Testis (tissue), 3 donors: ENCODE measurements around the gene CEACAM18. TPM values are rescaled to one million over a fixed set of nuclear protein-coding genes. Genes with fewer than 3 reads are reported as not detected.
"Not testable (repeated sequence)": the region's sequence is repeated elsewhere in the genome, so short reads cannot be mapped to it uniquely, and the experiment has no call there.

ENCODE experiments used
- DNase-seq: peaks from one replicate; pipeline ENCODE4 v3.0.0-alpha.2; 2019
- H3K27ac ChIP-seq, 2 donors: fragments of 200-600 bp; sonication (generic); one replicate each; pipeline ENCODE4 v1.5.1; 2019
- H3K27me3 ChIP-seq: fragments of 200-600 bp; sonication (generic); one replicate; pipeline ENCODE4 v1.5.1; 2019
- H3K36me3 ChIP-seq: fragments of 200-600 bp; sonication (generic); one replicate; pipeline ENCODE4 v1.5.1; 2017; ENCODE audit warnings: low read depth; ENCODE audit errors: missing control alignments
- H3K4me1 ChIP-seq: fragments of 200-600 bp; sonication (generic); one replicate; pipeline ENCODE4 v1.5.1; 2019
- H3K4me3 ChIP-seq, 2 donors: fragments of 200-600 bp; sonication (generic); one replicate each; pipeline ENCODE4 v1.5.1; 2017 to 2019
- H3K9me3 ChIP-seq: fragments of 200-600 bp; sonication (generic); one replicate; pipeline ENCODE4 v1.5.1; 2017
- POLR2A ChIP-seq: fragments of 450-650 bp; IDR thresholded peaks from one replicate; pipeline ENCODE4 v1.6.1; 2017; ENCODE audit warnings: antibody characterized with exemption, mild to moderate bottlenecking, moderate library complexity
- WGBS, 2 donors: methylation state at CpG; one replicate each; pipeline ENCODE4 v1.1.5; 2018; 5-methylcytosine and 5-hydroxymethylcytosine counted together
- intact Hi-C: fragments of 100-400 bp; cut with DNase I; formaldehyde crosslinking; loops from one replicate; pipeline ENCODE4 v1.15.1; 2023; ENCODE audit warnings: low total_unique reads
- polyA plus RNA-seq: library from polyadenylated mRNA; stranded (reverse); fragments of 350-450 nt; fragmentation: Illumina TruSeq; extraction: RNeasy Lipid Tissue Mini Kit (QIAGEN cat#74804); gene quantifications from one replicate; pipeline ENCODE4 v1.2.3, GENCODE V29; 2014; ENCODE audit warnings: low read depth, low replicate concordance; ENCODE audit not compliant: insufficient read depth
- total RNA-seq, 2 donors: library from RNA; depleted of rRNA; stranded (reverse); fragments of >200 nt; gene quantifications; one replicate each; pipeline ENCODE4 v1.2.3, GENCODE V29; 2016
- TF ChIP-seq, protein P1 (sequence below), 3 experiments: fragments of 450-650 bp in 2 of 3; fragments of 200-600 bp in 1 of 3; sonication (generic) in 1 of 3; IDR thresholded peaks; one replicate each; pipeline ENCODE4 v1.5.1; 2016 to 2019; ENCODE audit warnings: antibody characterized with exemption in 3 of 3, mild to moderate bottlenecking in 2 of 3, moderate library complexity in 1 of 3

Gene CEACAM18
- total and polyA plus RNA-seq, 3 donors from 2014 or later = not detected

DNA sequence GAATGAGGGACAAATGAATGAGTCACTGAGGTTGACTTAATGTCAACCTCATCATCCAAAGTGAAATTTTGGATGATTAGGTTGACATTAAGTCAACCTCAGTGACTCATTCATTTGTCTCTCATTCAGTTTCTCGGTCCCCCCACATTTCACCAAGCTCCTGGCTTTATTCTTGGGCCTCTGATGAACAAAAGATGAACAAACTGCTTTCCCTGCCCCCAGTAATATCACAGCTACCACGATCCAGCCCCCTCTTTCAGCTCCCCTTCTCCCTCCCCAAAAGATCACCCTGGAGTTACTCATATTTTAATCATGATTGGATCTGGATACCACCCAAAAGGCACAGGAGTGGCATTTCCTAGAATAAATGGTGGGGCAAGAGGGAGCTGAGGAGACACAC lies 10.8 kb downstream of the CEACAM18 start:
- 70 to 71% methylated on average over 2 of the region's 2 CpGs for whole genome bisulfite sequencing, 2 donors
- Histone ChIP-seq H3K27me3 (no peaks in the 10 kb centered on the region), H3K36me3 (no peaks in the 10 kb centered on the region), H3K4me1 (no peaks in the 10 kb centered on the region), H3K4me3 (no peak overlapping the region), H3K27ac (no peak overlapping the region), H3K9me3 (no peaks in the 10 kb centered on the region)
- no peak for TF ChIP-seq POLR2A
- TF ChIP-seq, protein P1, sequence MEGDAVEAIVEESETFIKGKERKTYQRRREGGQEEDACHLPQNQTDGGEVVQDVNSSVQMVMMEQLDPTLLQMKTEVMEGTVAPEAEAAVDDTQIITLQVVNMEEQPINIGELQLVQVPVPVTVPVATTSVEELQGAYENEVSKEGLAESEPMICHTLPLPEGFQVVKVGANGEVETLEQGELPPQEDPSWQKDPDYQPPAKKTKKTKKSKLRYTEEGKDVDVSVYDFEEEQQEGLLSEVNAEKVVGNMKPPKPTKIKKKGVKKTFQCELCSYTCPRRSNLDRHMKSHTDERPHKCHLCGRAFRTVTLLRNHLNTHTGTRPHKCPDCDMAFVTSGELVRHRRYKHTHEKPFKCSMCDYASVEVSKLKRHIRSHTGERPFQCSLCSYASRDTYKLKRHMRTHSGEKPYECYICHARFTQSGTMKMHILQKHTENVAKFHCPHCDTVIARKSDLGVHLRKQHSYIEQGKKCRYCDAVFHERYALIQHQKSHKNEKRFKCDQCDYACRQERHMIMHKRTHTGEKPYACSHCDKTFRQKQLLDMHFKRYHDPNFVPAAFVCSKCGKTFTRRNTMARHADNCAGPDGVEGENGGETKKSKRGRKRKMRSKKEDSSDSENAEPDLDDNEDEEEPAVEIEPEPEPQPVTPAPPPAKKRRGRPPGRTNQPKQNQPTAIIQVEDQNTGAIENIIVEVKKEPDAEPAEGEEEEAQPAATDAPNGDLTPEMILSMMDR (IDR thresholded peaks at IDR 0.05) = no peak
- no peak for DNase-seq
- intact Hi-C loops = no loop called here

DNA sequence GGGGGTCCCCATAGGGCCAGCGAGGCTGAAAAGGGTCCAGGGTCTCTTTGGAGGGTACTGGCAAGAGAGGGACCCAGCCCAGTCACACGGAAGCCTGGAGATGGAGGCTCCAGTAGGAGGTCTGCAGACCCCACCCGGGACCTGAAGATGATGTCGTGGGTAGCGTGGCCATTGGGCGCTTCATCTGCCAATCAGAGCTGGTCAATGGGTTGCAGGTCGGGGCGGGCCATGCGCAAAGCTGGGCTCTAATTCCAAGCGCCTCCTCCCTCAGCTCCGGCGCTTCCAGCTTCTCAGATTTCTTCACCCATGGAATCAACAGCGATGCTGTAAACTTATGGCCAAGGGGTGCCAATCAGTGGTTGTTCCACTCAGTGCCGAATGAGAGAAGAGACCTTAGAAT lies 12.3 kb downstream of the CEACAM18 start:
- TF ChIP-seq, protein P1 (IDR thresholded peaks at IDR 0.05) = no peak
- no peak for TF ChIP-seq POLR2A
- intact Hi-C loops = no loop called here
- WGBS, 2 donors = 32% methylated on average over 14 of the region's 14 CpGs
- no peak overlapping the region for H3K4me3 ChIP-seq
- H3K27me3 ChIP-seq = no peaks in the 10 kb centered on the region
- no peaks in the 10 kb centered on the region for H3K36me3 ChIP-seq
- no peaks in the 10 kb centered on the region for H3K4me1 ChIP-seq
- no peaks in the 10 kb centered on the region for H3K9me3 ChIP-seq
- H3K27ac ChIP-seq = no peak overlapping the region
- peak; percentile 78 for DNase-seq

DNA sequence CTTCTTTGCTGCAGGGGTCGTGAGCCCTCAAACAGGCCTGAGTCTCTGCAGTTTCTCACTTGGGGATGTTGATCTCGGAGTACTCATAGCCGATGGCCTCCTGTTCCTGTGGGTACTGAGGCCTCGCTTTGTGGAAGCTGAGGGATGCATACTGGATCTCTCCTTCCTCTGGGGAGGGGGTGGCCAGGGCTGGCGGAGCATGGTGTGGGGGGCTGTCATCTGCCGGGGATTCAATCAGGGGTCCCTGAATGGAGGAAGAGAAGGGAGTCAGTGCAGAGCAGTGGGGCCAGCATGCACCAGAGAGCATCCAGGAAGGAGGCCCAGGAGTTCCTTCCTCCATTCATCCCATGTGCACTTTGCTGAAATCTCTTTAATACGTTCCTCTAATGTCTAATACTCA lies 13.2 kb downstream of the CEACAM18 start:
- DNase-seq = no peak
- TF ChIP-seq POLR2A = no peak
- TF ChIP-seq, protein P1 (IDR thresholded peaks at IDR 0.05) = no peak
- Histone ChIP-seq H3K27ac (no peak overlapping the region), H3K36me3 (no peaks in the 10 kb centered on the region), H3K9me3 (no peaks in the 10 kb centered on the region), H3K4me1 (no peaks in the 10 kb centered on the region), H3K27me3 (no peaks in the 10 kb centered on the region), H3K4me3 (no peak overlapping the region)
- WGBS, 2 donors = 69 to 72% methylated on average over 7 of the region's 7 CpGs
- intact Hi-C loops = no loop called here

DNA sequence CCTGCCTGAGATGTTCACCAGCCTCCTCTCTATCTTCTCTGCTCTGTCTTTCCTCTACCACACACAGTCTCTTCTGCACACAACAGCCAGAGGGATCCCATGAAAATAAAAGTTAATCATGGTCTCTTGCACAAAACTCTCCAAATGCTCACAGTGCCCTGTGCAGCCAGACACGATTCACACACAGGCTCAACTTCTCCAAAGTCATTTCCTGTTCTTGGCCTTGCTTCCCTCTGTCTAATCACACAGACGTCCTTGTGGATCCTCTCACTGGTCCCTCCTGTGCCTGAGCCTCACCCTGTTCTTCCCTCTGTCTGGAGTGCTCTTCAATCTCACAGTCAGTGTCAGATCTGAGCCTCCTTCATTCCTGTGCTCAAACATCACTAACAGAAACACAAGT lies 15.4 kb downstream of the CEACAM18 start:
- no peaks in the 10 kb centered on the region for H3K4me1 ChIP-seq
- no peaks in the 10 kb centered on the region for H3K9me3 ChIP-seq
- H3K36me3 ChIP-seq = no peaks in the 10 kb centered on the region
- no peak overlapping the region for H3K4me3 ChIP-seq
- no peak for TF ChIP-seq POLR2A
- TF ChIP-seq, protein P1 (IDR thresholded peaks at IDR 0.05) = no peak
- no peaks in the 10 kb centered on the region for H3K27me3 ChIP-seq
- H3K27ac ChIP-seq = no peak overlapping the region
- intact Hi-C loops = no loop called here
- no peak for DNase-seq
- 27 to 30% methylated on average over 2 of the region's 2 CpGs for WGBS, 2 donors

DNA sequence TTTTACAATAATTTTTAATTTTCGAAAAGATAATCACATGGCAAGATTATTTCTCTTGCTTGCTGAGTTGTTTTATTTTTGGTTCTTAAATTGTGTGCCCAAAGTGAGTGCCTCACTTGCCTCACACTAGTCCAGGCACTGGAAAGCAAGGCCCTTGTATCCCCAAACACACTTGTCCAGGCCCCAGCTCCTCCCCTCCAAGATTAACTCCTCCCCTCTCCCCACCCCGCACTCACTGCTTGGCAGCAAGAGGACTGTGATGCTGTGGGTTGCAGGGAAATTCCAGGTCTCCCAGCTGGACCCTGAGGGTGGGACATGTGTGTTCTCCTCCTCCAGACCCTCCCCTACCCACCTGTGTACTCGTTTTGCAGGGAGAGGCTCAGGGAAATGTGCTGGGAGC lies 19.3 kb downstream of the CEACAM18 start:
- WGBS, 2 donors = 59 to 67% methylated on average over 3 of the region's 3 CpGs
- Histone ChIP-seq H3K36me3 (no peaks in the 10 kb centered on the region), H3K27me3 (no peaks in the 10 kb centered on the region), H3K4me3 (no peak overlapping the region), H3K4me1 (no peaks in the 10 kb centered on the region), H3K9me3 (no peaks in the 10 kb centered on the region), H3K27ac (no peak overlapping the region)
- no peak for DNase-seq
- intact Hi-C loops = no loop called here
- TF ChIP-seq POLR2A = no peak
- TF ChIP-seq, protein P1 (IDR thresholded peaks at IDR 0.05) = no peak

DNA sequence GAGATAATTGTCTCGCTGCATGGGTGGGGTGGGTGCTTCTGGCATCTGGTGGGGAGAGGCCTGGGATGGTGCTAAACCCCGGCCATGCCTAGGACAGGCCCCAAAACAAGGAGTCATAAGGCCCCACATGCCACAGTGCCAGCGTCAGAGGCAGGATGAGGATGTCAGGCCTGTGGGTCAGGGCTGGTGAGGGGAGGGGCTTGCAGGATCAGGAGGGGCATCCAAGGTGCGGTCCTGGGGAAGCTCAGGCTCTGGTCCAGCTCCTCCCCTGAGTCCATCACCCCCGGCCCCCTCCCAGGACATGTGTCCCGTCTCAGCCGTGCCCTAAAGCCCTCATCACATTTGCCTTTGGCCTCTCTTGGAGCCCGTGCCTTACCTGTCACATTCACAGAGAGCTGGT lies 22.6 kb downstream of the CEACAM18 start:
- H3K27ac ChIP-seq, DNase-seq, H3K36me3 ChIP-seq, H3K4me3 ChIP-seq, H3K4me1 ChIP-seq, H3K9me3 ChIP-seq, intact Hi-C loops, H3K27me3 ChIP-seq: not testable (repeated sequence)
- 54% methylated on average over 8 of the region's 8 CpGs; no CpG with 5 or more reads in 1 of the 2 donors for WGBS, 2 donors
